ENCODE data around the gene PTMA.
"Not testable (repeated sequence)": the region's sequence is repeated elsewhere in the genome, so short reads cannot be mapped to it uniquely, and the experiment has no call there.

PTMA gene

GRCh38 chr2:231717281-231718171 is 9.2 kb downstream of the PTMA start:
- DNase-seq = peak; percentile 65

GRCh38 chr2:231718799-231719198 is 10.5 kb downstream of the PTMA start:
- no peak for DNase-seq

- no peak for DNase-seq
Measured at GRCh38 chr2:231720292-231720986, 12.1 kb downstream of the PTMA start.

- no peak for DNase-seq
Measured at GRCh38 chr2:231720987-231721966, 13.0 kb downstream of the PTMA start.

DNA sequence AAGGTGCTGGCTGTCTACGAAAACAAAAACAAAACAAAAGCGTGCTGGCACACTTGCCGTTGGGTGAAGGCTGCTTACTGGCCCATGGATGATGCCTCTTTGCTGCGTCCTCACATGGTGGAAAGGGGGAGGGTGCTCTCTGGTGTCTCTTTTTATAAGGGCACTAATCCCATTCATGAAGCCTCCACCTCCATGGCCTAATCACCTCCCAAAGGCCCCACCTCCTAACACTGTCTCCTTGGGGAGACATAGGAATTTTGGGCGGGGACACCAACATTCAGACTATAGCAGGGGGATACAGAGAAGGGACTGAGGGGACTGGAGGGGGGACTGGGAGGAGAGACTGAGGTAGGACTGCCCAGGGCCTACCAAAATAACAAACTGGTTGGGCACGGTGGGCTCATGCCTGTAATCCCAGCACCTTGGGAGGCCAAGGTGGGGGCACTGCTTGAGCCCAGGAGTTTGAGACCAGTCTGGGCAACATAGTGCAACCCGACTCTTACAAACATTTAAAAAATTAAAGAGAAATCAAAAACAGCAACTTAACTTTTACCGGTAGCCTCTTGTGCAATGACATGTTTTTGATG is 14.5 kb downstream of the PTMA start:
- DNase-seq = no peak

- no peak for DNase-seq
Measured at GRCh38 chr2:231725476-231725875, 17.2 kb downstream of the PTMA start.

DNA sequence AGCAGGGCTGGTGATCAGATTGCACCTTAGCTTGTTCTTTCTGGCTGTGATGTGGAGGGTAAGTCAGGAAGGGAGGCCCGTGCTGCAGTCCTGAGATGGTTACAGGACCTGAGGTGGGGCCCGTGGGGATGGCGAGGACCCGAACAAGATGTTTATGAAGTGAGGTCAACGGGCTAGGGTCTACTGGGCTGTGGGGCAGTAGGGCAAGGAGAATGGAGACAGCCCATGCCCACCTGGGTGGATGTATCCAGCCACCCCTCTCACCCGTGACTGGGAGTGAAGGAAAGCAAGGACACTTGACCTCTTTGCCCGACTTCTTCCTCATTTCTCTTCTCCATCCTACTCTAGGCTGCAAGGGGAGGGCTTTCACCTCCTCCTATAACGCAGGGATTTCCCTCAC is 18.0 kb downstream of the PTMA start:
- no peak for DNase-seq

DNA sequence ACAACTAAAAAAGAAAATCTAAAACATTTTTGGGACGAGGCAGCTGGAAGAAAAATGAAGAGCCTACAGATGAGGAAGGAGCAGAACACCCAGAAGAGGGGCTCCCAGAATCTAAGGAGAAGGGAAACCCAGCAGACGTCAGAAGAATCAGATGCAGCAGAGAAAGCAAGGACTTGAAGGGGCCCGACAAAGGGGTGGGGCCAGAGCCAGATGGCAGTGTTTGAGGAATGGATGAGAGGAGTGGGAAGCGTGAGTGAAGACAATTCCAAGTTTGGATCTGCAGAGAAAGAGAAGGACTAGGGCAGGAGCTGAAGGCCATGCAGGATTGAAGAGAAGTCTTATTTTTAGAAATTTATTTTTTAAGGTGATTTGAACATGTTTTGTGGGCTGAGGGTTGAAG is 19.3 kb downstream of the PTMA start:
- no peak for DNase-seq

DNA sequence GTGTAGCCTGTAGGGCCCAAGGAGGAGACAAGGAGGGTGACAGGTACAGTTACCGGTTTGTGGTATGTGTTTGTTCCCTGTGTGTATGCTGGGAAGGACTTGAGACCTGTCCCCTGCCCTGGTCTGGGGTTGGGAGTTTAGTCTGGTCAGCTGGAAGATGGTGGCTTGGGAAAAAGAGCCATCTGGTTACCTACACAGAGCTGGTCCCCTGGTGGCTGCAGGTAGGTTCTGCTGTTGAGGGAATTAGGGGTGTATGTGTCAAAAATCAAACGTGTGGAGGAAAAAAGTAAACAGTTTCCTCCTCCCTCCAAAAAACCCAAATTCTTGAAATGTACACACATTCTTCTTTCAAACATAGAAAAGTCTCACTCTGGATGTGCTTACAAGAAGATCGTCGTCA is 24.3 kb downstream of the PTMA start:
- no peak for DNase-seq

DNA sequence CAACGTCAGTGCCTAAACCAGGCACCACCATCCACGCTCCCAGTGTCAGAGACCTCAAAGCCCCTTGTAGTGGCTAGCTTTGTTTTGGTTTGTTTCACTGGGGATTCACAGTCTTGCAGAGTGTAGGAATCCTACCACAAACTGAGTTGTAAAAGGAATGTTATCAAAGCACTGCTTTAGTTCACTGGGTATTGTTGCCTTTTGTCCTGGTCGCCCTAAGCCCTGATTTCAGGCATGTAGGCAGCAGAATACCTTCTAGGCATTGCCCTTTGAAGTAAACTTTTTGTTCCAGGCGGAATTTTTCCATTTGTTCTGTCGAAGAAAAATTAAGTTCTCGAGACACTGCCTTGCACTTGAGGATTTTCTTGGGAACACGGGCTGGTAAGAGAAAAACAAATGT is 29.4 kb downstream of the PTMA start:
- DNase-seq = no peak

GRCh38 chr2:231743376-231744116 is 35.2 kb downstream of the PTMA start:
- no peak for DNase-seq

DNA sequence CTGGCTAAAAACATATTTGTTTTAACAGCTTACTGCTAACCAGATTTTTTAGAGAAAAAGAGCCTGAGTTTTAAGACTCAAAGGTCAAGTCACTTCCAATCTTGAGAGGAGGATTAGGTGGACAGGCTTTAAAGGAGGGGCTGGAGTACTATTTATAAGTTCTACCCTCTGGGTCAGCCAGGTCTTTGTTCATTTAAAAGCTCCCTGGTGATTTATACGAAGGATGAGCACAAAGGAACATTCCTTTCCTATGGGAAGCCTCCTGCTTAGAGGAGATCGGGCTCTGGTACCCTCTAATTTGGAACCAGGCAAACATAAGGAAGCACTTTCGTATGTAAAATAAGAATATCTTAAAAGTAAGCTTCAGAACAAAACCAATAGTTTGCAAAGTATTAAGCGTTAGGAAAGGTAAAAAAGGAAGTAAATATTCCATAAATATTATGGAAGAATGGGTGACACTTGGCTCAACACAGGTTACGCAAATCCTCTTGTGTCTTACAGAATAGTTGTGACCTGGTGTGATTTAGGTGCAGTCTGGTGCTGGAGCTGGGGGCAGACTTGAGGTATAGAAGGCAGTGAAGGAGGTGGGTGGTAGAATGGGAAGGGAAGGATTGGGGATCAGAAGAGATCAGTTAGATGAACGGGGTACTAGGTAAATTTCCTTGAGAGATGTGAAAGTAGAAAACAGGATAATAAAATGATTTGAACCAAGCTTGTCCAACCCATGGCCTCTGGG is 37.1 kb downstream of the PTMA start:
- DNase-seq = no peak

- not testable (repeated sequence) for DNase-seq
Measured at GRCh38 chr2:231748153-231748896, 40.0 kb downstream of the PTMA start.

- DNase-seq = not testable (repeated sequence)
Measured at GRCh38 chr2:231749016-231749415, 40.7 kb downstream of the PTMA start.

- no peak for DNase-seq
Measured at GRCh38 chr2:231751042-231751815, 42.9 kb downstream of the PTMA start.

DNA sequence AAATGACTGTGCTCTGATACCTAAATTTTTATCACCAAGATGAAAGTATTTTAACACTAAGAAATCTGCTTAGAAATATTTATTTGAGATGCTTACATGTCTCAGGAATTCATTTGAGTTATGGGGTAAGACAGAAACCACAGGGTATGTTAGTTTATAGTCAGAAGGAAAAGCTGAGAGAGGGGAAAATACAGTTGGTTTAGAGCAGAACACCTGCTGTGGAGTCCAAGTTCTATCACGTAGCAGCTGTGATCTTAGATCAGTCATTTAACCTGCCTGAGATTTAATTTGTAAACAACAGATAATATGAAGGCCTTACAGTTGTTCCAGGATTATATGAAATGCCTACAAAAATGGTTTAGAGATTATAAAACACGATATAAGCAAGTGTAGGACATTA is 43.7 kb downstream of the PTMA start:
- DNase-seq = no peak

DNA sequence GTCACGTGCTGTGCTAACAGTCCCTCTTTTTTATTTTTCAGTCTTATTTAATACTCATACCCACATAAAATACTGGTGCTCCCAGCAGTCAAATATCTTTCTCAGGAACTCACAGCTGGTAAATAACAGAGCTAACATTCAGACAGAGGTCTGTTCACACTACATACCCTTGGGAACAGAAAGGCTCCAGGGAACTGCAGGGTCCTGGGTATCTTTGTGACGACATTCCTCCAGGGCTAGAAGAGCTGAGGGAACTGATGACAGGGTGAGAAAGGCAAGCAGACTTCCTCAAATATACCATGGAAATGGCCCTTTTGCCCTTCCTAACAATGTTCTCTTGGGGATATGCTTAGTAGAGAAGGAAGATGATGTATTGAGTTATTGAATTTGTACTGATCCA is 53.4 kb downstream of the PTMA start:
- no peak for DNase-seq
